HepG2 (cell line): ENCODE results near the gene VAMP4. TPM values are rescaled to one million over a fixed set of nuclear protein-coding genes. Genes with fewer than 3 reads are reported as not detected.

Experiments
- ARNT ChIP-seq: fragments of 450-650 bp; IDR thresholded peaks from 2 replicates; pipeline ENCODE4 v1.6.1; 2017
- DR1 ChIP-seq: sonication (generic); formaldehyde crosslinking; IDR thresholded peaks from 2 replicates; pipeline ENCODE4 v1.8.0; 2021; ENCODE audit warnings: mild to moderate bottlenecking, missing genetic modification reagents, inconsistent platforms
- ELF4 ChIP-seq: sonication (generic); formaldehyde crosslinking; IDR thresholded peaks from 2 replicates; pipeline ENCODE4 v1.5.0; 2020; ENCODE audit warnings: missing genetic modification reagents, mild to moderate bottlenecking, moderate library complexity, borderline replicate concordance
- HES4 ChIP-seq: sonication (generic); formaldehyde crosslinking; IDR thresholded peaks from 2 replicates; pipeline ENCODE4 v1.9.0; 2021; ENCODE audit warnings: mild to moderate bottlenecking, missing genetic modification reagents, borderline replicate concordance
- HIVEP1 ChIP-seq: sonication (generic); formaldehyde crosslinking; IDR thresholded peaks from 2 replicates; pipeline ENCODE4 v1.4.0; 2020; ENCODE audit warnings: mild to moderate bottlenecking, missing genetic modification reagents
- HOXD1 ChIP-seq: sonication (generic); formaldehyde crosslinking; IDR thresholded peaks from 2 replicates; pipeline ENCODE4 v1.5.0; 2020; ENCODE audit warnings: missing genetic modification reagents
- IKZF4 ChIP-seq: sonication (generic); formaldehyde crosslinking; IDR thresholded peaks from 2 replicates; pipeline ENCODE4 v1.5.1; 2020; ENCODE audit warnings: borderline replicate concordance, mild to moderate bottlenecking, low read depth, missing genetic modification reagents; ENCODE audit errors: not compliant biosample characterization
- KLF9 ChIP-seq: IDR thresholded peaks from 2 replicates; pipeline ENCODE4 v1.6.1; 2016; ENCODE audit warnings: low read depth
- MED1 ChIP-seq: sonication (generic); formaldehyde crosslinking; IDR thresholded peaks from 2 replicates; pipeline ENCODE4 v1.4.0; 2020; ENCODE audit warnings: missing genetic modification reagents
- MTA3 ChIP-seq: sonication (generic); formaldehyde crosslinking; IDR thresholded peaks from 2 replicates; pipeline ENCODE4 v1.4.0; 2020; ENCODE audit warnings: missing genetic modification reagents
- POGZ ChIP-seq: sonication (generic); formaldehyde crosslinking; IDR thresholded peaks from 2 replicates; pipeline ENCODE4 v1.4.0; 2020; ENCODE audit warnings: mild to moderate bottlenecking, missing genetic modification reagents
- POLR2AphosphoS2 ChIP-seq: IDR thresholded peaks from 2 replicates; pipeline ENCODE4 v1.6.1; 2011; ENCODE audit warnings: low read depth, low read length, improper control_type of control experiment
- REPIN1 ChIP-seq: sonication (generic); formaldehyde crosslinking; IDR thresholded peaks from 2 replicates; pipeline ENCODE4 v1.8.0; 2022; ENCODE audit warnings: missing genetic modification reagents, low read depth, mild to moderate bottlenecking, borderline replicate concordance
- RFXANK ChIP-seq: IDR thresholded peaks from 2 replicates; pipeline ENCODE4 v1.6.1; 2016
- SMARCC2 ChIP-seq: fragments of 450-650 bp; IDR thresholded peaks from 2 replicates; pipeline ENCODE4 v1.6.1; 2017; ENCODE audit warnings: antibody characterized with exemption, mild to moderate bottlenecking
- SRSF9 ChIP-seq: fragments of 200-400 bp; formaldehyde crosslinking; IDR thresholded peaks from 2 replicates; pipeline ENCODE4 v1.6.1; 2018; ENCODE audit warnings: borderline replicate concordance, mild to moderate bottlenecking, low read depth, low read length; ENCODE audit not compliant: insufficient read depth, poor library complexity, severe bottlenecking
- TEAD2 ChIP-seq: sonication (generic); formaldehyde crosslinking; IDR thresholded peaks from 2 replicates; pipeline ENCODE4 v1.9.0; 2021; ENCODE audit warnings: missing genetic modification reagents
- ZBTB42 ChIP-seq: sonication (generic); formaldehyde crosslinking; IDR thresholded peaks from 2 replicates; pipeline ENCODE4 v1.5.0; 2020; ENCODE audit warnings: mild to moderate bottlenecking, missing genetic modification reagents
- ZNF207 ChIP-seq: fragments of 450-650 bp; IDR thresholded peaks from 2 replicates; pipeline ENCODE4 v1.6.1; 2016; ENCODE audit warnings: antibody characterized with exemption, borderline replicate concordance
- ZNF441 ChIP-seq: sonication (generic); formaldehyde crosslinking; IDR thresholded peaks from 2 replicates; pipeline ENCODE4 v1.7.0; 2021; ENCODE audit warnings: missing genetic modification reagents, borderline replicate concordance
- ZNF567 ChIP-seq: sonication (generic); formaldehyde crosslinking; IDR thresholded peaks from 2 replicates; pipeline ENCODE4 v1.8.1; 2023; ENCODE audit warnings: mild to moderate bottlenecking, missing genetic modification reagents, borderline replicate concordance
- ZNF775 ChIP-seq: sonication (generic); formaldehyde crosslinking; IDR thresholded peaks from 2 replicates; pipeline ENCODE4 v1.4.0; 2020; ENCODE audit warnings: missing genetic modification reagents, mild to moderate bottlenecking, moderate library complexity, borderline replicate concordance
- ZNF776 ChIP-seq: sonication (generic); formaldehyde crosslinking; IDR thresholded peaks from 2 replicates; pipeline ENCODE4 v1.4.0; 2020; ENCODE audit warnings: mild to moderate bottlenecking, missing genetic modification reagents
- ZNF781 ChIP-seq: sonication (generic); formaldehyde crosslinking; IDR thresholded peaks from 2 replicates; pipeline ENCODE4 v1.5.1; 2020; ENCODE audit warnings: borderline replicate concordance, mild to moderate bottlenecking, missing genetic modification reagents; ENCODE audit errors: not compliant biosample characterization
- ZSCAN29 ChIP-seq: sonication (generic); formaldehyde crosslinking; conservative IDR thresholded peaks from 2 replicates; pipeline ENCODE4 v1.4.0; 2020; ENCODE audit warnings: mild to moderate bottlenecking, missing genetic modification reagents
- polyA plus RNA-seq, 8 experiments: library from polyadenylated mRNA; depleted of rRNA in 3 of 8; stranded (reverse) in 7 of 8; unstranded in 1 of 8; fragments of >200 nt; fragmentation: Illumina TruSeq in 4 of 8; extraction: Trizol in 4 of 8; gene quantifications; 2 replicates each; pipeline versions ENCODE4 v1.2.1 to v1.2.3, GENCODE V29; 2011 to 2016; ENCODE audit warnings: low read depth in 4 of 8, missing spikeins in 1 of 8, mixed read lengths in 1 of 8; ENCODE audit not compliant: insufficient read depth in 1 of 8
- total RNA-seq, 5 experiments: library from RNA; depleted of rRNA; stranded (reverse); fragments of >200 nt; fragmentation: Illumina TruSeq; extraction: Trizol; gene quantifications; 2 replicates each; pipeline ENCODE4 v1.2.3, GENCODE V29; 2016; ENCODE audit warnings: low read depth in 1 of 5
- TF ChIP-seq, protein P1 (sequence below): sonication (generic); formaldehyde crosslinking; conservative IDR thresholded peaks from 2 replicates; pipeline ENCODE4 v1.5.0; 2020; ENCODE audit warnings: missing genetic modification reagents
- TF ChIP-seq, protein P2 (sequence below): IDR thresholded peaks from 2 replicates; pipeline ENCODE4 v1.6.1; 2018; ENCODE audit warnings: missing genetic modification reagents, mild to moderate bottlenecking, missing compliant biosample characterization
- TF ChIP-seq, protein P3 (sequence below): sonication (generic); formaldehyde crosslinking; IDR thresholded peaks from 2 replicates; pipeline ENCODE4 v1.8.1; 2022; ENCODE audit warnings: mild to moderate bottlenecking, missing genetic modification reagents

VAMP4 gene
- total and polyA plus RNA-seq, 2 of the 13 experiments (the other 11 are each of a cell fraction or from before 2014, with no cell fraction given), result 1.4 to 2.0 TPM

DNA sequence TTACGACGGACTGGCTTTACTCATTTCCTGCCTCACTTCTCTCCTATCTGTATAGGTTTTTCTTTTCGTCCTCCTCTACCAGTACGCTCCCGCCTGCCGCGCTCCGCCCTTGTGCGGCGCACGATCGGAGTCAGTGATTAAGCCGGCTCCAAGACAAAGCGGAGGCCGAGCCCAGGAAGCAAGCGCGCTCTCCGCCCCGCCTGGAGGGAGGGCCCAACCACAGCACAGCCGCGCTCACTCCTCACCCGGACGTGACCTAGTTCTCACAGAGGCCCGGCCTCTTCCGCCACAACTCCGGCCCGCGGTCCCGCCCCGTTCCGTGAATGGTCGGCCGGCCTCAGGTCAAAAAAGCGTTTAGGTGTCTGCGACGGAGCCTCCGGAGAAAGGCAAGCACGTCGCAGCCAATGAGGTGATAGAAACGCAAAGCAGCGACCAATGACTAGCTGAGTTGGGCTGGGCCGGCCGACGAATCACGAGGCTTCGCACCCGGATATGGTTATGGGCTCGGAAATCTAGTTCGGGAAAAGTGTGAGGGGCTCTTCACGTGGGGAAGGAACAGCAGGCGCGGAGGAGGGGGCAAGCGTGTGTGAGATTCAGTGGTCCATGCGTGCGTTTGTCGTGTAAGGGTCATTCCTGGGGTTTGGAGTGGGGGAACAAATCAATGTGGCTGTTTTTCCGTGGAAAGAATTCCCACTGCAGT is 39.5 kb upstream of the VAMP4 start, which contains the start of gene METTL13 (continued):
- TF ChIP-seq, protein P1, sequence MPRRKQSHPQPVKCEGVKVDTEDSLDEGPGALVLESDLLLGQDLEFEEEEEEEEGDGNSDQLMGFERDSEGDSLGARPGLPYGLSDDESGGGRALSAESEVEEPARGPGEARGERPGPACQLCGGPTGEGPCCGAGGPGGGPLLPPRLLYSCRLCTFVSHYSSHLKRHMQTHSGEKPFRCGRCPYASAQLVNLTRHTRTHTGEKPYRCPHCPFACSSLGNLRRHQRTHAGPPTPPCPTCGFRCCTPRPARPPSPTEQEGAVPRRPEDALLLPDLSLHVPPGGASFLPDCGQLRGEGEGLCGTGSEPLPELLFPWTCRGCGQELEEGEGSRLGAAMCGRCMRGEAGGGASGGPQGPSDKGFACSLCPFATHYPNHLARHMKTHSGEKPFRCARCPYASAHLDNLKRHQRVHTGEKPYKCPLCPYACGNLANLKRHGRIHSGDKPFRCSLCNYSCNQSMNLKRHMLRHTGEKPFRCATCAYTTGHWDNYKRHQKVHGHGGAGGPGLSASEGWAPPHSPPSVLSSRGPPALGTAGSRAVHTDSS (CRISPR knock-in tag), result no peak
- TF ChIP-seq MTA3, result no peak
- no peak for TF ChIP-seq POLR2AphosphoS2
- TF ChIP-seq REPIN1 (CRISPR knock-in tag), result peak; percentile 86; the same call in 1 of the 2 replicates
- no peak for TF ChIP-seq TEAD2 (CRISPR knock-in tag)
- no peak for TF ChIP-seq SRSF9
- TF ChIP-seq DR1 (CRISPR knock-in tag), result peak; percentile 74; the same call in 1 of the 2 replicates
- no peak; the same call in 1 of the 2 replicates for TF ChIP-seq ZNF775 (CRISPR knock-in tag)
- TF ChIP-seq MED1 (CRISPR knock-in tag), result peak; percentile 29; the same call in 1 of the 2 replicates
- TF ChIP-seq POGZ (CRISPR knock-in tag), result peak; percentile 99
- no peak for TF ChIP-seq HIVEP1 (CRISPR knock-in tag)
- TF ChIP-seq ZNF441 (CRISPR knock-in tag), result 0 out of 2 replicates have a peak, but pooled peaks have one; percentile 51
- TF ChIP-seq HOXD1, result no peak
- TF ChIP-seq SMARCC2, result no peak
- no peak for TF ChIP-seq ZNF776 (CRISPR knock-in tag)
- TF ChIP-seq ARNT, result no peak
- peak; percentile 51 for TF ChIP-seq ZNF781 (CRISPR knock-in tag)
- TF ChIP-seq KLF9 (CRISPR knock-in tag), result peak; percentile 62; the same call in 1 of the 2 replicates
- no peak for TF ChIP-seq ZNF207
- TF ChIP-seq ZSCAN29, result no peak
- TF ChIP-seq ELF4, result peak; percentile 91; the same call in 1 of the 2 replicates
- TF ChIP-seq, protein P2, sequence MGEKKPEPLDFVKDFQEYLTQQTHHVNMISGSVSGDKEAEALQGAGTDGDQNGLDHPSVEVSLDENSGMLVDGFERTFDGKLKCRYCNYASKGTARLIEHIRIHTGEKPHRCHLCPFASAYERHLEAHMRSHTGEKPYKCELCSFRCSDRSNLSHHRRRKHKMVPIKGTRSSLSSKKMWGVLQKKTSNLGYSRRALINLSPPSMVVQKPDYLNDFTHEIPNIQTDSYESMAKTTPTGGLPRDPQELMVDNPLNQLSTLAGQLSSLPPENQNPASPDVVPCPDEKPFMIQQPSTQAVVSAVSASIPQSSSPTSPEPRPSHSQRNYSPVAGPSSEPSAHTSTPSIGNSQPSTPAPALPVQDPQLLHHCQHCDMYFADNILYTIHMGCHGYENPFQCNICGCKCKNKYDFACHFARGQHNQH (CRISPR knock-in tag), result peak; percentile 59; the same call in 1 of the 2 replicates
- 0 out of 2 replicates have a peak, but pooled peaks have one; percentile 31 for TF ChIP-seq HES4 (CRISPR knock-in tag)
- TF ChIP-seq ZNF567 (CRISPR knock-in tag), result no peak
- TF ChIP-seq, protein P3, sequence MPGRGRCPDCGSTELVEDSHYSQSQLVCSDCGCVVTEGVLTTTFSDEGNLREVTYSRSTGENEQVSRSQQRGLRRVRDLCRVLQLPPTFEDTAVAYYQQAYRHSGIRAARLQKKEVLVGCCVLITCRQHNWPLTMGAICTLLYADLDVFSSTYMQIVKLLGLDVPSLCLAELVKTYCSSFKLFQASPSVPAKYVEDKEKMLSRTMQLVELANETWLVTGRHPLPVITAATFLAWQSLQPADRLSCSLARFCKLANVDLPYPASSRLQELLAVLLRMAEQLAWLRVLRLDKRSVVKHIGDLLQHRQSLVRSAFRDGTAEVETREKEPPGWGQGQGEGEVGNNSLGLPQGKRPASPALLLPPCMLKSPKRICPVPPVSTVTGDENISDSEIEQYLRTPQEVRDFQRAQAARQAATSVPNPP, result peak; percentile 42; the same call in 1 of the 2 replicates
- no peak for TF ChIP-seq ZBTB42
- TF ChIP-seq RFXANK (CRISPR knock-in tag), result peak; percentile 74; the same call in 1 of the 2 replicates
- TF ChIP-seq IKZF4 (CRISPR knock-in tag), result peak; percentile 27
